GM21576 (cell line): ENCODE data around the gene CLRN1.

Experiments
- ATAC-seq: cut with Tn5 transposase; IDR thresholded peaks from one replicate; pipeline ENCODE4 v1.9.1; 2021; ENCODE audit warnings: mild to moderate bottlenecking, moderate library complexity; ENCODE audit not compliant: unreplicated experiment

Gene CLRN1

DNA sequence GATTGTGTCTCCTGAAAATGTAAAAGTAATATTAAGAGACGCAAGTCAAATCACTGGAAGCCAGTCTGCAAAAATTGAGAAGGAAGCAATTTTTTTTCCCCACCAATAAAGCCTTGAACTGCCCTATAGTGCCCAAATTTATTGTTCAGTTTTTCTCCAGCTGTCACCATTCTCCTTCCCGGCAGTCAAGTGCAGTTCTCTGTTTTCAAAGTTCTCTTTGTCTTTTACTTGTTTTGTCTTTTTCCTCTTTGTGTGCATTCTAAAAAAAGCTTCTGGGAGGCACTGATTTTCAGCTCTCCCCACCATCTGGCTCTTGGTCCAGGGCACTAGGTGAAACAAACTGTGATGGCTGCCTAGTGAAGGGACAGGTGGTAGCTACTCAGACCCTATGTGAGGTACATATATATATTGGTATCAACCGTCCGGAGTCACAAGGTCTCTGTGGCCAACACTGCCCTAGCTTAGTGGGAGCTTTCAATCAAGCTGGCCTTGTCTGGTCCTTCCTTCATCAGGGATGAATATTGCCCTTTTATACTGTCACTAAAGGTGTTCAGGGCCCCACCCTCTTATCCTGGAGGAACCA, 6.1 kb upstream of the CLRN1 start:
- ATAC-seq = no peak

GRCh38 chr3:150975992-150976368, 3.5 kb upstream of the CLRN1 start:
- no peak for ATAC-seq

DNA sequence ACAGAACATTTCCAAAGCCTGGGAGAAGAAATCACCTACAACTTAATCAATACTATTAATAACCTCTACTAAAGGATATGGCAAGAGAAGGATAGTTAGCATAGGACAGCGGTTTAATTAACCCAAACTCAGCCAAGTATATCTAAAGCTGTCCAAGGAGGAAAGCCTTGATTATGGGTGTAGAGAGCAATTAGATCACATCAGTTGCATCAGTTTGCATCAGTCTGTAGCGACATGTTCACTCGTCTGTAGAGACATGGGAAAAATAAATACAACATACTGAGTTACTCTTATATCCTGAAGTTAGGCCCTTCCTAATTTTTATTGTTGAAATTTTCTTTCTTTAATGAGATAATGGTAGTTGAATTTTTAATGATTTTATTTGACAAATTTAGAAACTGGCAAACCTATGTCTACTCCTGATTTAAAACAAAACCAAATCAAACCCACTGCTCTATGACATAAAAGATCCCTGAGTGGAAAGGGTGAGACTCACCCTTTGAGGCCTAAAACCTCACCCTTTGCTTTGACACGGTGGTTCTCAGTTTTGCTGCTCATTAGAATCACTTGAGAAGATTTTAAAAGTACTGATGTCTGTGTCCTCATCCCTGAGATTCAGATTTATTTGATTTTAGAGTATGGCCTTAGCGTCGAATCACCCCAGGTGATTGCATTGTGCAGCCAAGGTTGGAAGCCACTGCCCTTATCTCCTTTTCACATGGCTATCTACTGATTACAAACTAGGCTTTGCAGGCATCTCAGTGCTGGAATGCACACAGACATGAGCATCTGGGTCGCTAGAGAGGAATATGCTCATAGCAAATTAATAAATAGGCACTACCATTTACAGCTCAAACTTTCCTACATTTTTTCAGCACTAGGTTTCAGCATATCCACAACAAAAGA, 2.8 kb upstream of the CLRN1 start:
- no peak for ATAC-seq

GRCh38 chr3:150970665-150971324, 1.7 kb downstream of the CLRN1 start:
- ATAC-seq = no peak

- no peak for ATAC-seq
Measured at GRCh38 chr3:150968341-150969035, 4.0 kb downstream of the CLRN1 start.

DNA sequence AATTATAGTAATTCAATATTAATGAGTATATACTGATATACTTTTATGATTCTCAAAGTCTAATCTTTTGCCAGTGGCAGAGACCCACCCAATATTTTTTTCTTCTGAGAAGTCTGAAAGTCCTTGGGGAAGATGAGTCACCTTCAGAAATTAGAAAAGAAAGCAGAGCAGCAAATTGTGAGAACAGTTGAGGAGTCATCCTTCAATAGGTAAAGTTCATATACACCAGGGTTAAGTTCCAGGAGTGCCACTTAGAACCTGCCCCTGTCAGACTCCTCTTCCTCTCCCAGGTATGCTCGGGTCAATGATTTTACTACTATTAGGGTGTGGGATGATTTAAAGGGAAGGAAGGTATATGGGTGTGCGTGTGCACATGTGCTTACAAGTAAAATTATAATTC, 7.1 kb downstream of the CLRN1 start:
- ATAC-seq = no peak

DNA sequence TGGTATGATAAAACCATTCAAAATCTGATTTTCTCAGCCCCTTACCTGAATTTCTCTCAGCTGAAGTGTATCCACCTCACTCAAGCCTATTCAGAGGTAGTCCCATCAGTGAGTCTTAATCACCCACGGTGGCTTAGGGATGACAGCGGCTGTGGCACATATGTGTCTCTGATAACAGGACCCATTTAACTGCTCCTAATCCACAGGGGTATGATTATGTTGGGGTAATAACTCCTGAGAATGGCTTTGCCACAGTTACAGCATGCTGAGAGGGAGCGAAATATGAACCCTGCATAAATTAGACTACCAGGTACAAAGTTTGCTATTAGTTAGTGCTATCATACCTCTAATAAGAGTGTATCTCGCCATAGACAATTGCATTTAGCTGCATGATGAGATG, 10.6 kb downstream of the CLRN1 start:
- no peak for ATAC-seq

GRCh38 chr3:150960708-150961684, 11.5 kb downstream of the CLRN1 start:
- no peak for ATAC-seq

- ATAC-seq = no peak
Measured at GRCh38 chr3:150958683-150959082, 13.8 kb downstream of the CLRN1 start.

DNA sequence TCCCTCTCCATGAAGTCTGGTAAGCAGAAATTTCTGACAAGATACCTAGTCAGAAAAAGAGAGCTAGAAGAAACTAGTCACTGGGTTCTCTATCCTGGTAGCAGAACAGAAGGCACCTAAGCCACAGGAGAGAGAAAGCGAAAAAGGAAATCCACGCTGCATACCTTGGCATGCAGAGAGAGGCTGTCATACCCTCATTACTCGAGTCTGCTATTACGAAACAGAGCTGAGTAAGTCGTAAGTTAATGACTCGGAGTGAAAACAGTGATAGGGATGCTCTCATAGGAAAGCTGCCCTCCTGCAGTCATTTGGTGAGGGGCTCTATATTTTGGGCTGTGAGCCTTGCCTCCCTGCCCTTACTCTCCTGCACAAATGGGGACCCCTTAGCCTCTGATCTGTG, 16.2 kb downstream of the CLRN1 start:
- ATAC-seq = no peak

- no peak for ATAC-seq
Measured at GRCh38 chr3:150951923-150952322, 20.6 kb downstream of the CLRN1 start.

- ATAC-seq = no peak
Measured at GRCh38 chr3:150945226-150946032, 27.1 kb downstream of the CLRN1 start.

GRCh38 chr3:150942221-150942620, 30.3 kb downstream of the CLRN1 start:
- ATAC-seq = no peak

- no peak for ATAC-seq
Measured at GRCh38 chr3:150936693-150937092, 35.8 kb downstream of the CLRN1 start.

DNA sequence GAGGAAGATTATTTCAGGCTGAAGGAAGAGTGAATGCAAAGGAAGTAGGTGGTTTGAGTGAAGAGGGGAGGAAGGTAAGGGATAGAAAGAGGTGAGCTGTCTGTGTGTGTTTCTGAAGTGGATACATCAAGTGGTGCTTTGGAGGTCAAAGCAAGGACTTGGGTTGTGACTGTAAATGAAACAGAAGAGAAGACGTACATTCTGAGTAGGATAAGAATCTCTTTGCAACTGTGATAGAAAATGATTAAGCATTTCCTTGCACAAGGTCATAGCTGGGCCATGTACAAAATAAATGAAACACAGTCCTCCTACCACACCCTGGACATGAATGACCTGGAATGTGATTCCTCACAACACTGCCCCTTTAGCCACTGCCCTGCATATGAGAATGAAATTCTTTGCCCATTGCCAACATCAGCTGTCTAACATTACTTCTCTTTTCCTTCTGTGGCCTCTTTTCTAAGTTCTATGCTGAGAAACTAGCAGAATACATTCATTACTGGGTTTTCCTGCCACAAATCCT, 39.0 kb downstream of the CLRN1 start:
- ATAC-seq = no peak

GRCh38 chr3:150931745-150932144, 40.8 kb downstream of the CLRN1 start:
- no peak for ATAC-seq

- ATAC-seq = no peak
Measured at GRCh38 chr3:150930839-150931238, 41.7 kb downstream of the CLRN1 start.

DNA sequence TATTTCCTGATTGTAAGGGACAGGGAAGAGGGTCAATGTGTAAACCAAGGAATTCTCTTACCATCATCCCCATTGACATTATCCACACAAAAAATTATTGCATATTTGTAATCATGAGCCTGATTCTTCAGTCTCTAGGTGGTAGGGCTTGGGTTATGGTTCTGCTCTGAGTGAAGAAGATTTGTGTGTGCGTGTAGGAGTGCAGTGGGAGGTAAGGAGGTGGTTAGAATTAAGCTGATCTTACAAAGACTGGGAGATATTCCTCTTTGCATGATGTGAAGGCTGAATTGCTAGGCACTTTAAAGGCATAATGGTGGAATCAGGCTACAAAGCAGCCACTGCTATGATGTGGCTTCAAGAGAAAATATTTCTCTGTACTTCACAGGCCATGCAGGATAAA, 44.3 kb downstream of the CLRN1 start:
- no peak for ATAC-seq

DNA sequence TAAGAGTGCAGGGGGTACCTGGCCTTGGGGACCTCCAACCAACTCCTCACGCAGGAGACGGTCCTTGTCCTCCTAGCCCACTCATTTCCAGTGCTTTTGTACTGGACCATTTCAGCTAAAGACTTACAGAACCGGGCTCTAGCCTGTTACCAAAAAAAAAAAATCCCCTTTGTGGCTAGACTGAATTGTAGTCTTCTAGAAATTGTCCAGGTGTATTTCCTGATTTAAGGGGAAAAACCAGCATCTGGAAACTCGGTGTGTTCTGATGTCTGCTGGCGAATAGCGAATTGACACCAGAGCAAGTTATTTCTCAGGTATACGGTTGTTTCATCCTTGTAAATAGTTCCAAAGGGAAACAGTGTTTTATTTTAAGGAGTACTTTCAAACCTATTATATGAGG, 46.2 kb downstream of the CLRN1 start:
- no peak for ATAC-seq
